Measurements from ENCODE around the gene RCE1. TPM values are rescaled to one million over a fixed set of nuclear protein-coding genes. Genes with fewer than 3 reads are reported as not detected.

The RCE1 gene
- total RNA-seq, 4 donors from 2014 or later = 6.6 to 57.7 (median 38.0) TPM

DNA sequence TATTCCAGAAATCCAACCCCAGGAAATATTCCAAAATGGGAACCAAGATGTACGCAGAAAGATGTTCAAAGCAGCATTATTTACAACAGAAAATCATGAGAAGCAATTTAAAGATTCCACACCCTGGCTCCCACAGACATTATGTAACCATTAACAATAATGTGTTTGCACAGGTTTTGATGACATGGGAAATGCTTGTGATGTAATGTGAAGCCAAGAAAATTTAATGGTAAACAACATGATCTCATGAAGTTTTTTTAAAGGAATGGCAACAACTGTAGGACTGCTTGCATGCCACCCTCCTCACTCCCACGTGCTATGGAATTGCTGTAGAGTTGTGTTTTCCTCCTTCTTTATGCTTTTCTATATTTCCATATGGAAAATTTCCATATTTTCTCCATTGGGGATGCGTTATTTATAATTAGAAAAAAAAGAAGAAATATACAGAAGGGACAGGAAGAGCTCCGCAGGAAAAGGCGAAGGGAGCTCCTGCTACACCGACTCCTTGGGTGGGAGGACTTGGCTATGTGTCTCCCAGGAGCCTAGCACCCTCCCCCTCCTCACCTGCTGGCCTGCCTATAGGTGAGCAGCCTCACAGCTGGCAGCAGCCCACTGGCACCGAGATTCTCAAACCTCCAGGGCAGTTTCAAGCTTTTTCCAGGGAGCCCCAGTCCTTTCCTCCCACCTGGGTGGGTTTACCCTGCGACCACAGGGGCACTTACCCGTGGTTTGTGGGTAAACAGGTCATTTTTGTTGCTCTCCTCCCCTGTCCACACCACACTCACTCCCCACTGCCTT, 34.5 kb downstream of the RCE1 start:
- Histone ChIP-seq H3K4me3 (no peak overlapping the region), H3K36me3 (no peaks in the 10 kb centered on the region), H3K9me3 (no peaks in the 10 kb centered on the region), H3K4me1 (peaks cover 0 to 4% (median 0%) of the 10 kb centered on the region in 4 donors), H3K27me3 (no peaks in the 10 kb centered on the region), H3K27ac (no peak overlapping the region)
- TF ChIP-seq POLR2A (IDR thresholded peaks at IDR 0.05) = no peak
- TF ChIP-seq, protein P1, sequence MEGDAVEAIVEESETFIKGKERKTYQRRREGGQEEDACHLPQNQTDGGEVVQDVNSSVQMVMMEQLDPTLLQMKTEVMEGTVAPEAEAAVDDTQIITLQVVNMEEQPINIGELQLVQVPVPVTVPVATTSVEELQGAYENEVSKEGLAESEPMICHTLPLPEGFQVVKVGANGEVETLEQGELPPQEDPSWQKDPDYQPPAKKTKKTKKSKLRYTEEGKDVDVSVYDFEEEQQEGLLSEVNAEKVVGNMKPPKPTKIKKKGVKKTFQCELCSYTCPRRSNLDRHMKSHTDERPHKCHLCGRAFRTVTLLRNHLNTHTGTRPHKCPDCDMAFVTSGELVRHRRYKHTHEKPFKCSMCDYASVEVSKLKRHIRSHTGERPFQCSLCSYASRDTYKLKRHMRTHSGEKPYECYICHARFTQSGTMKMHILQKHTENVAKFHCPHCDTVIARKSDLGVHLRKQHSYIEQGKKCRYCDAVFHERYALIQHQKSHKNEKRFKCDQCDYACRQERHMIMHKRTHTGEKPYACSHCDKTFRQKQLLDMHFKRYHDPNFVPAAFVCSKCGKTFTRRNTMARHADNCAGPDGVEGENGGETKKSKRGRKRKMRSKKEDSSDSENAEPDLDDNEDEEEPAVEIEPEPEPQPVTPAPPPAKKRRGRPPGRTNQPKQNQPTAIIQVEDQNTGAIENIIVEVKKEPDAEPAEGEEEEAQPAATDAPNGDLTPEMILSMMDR (IDR thresholded peaks at IDR 0.05) = no peak
- no peak for DNase-seq

DNA sequence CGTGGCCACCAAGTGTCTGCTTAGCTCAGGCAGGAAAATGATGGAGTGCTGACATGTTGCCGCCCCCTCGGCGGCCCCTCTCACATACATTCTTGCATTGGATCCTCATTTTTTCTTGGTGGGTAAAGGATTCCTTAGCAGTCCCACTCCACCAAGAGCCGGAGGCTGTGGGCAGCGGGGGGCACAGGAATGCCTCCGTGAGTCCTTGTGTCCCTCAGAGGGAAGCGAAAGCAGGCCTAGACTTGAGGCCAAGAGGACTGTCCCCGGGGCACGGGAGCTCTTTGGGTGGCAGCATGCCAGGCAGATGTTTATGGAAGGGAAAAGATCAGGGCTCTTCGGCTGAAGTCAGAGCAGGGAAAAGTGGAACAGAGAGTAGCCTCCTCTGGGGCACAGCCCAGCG, 35.2 kb downstream of the RCE1 start:
- TF ChIP-seq, protein P1 (IDR thresholded peaks at IDR 0.05) = no peak
- no peak for TF ChIP-seq POLR2A (IDR thresholded peaks at IDR 0.05)
- Histone ChIP-seq H3K27me3 (no peaks in the 10 kb centered on the region), H3K4me3 (no peak overlapping the region), H3K36me3 (no peaks in the 10 kb centered on the region), H3K9me3 (no peaks in the 10 kb centered on the region), H3K4me1 (peaks cover 0 to 4% (median 0%) of the 10 kb centered on the region in 4 donors), H3K27ac (no peak overlapping the region)
- DNase-seq = peak in 1 of 3 donors; percentile 44

DNA sequence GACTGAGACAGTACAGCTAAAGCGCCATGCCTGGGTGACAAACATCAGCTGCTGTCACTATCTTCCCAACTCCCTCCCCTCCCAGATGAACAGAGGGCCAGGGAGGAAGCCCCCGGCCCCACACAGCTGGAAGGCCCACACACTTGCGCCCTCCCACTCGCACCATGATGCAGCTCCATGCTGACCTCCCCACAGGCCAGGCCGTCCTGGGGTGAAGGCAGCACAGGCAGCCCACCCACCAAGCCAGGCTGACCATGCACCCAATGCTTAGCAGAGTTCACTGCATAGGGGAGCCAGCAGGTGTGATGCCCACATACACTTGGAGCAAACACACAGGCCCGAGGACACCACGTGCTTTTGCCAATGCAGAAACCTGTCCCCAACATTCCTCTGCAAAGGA, 35.8 kb downstream of the RCE1 start:
- H3K4me3 ChIP-seq = no peak overlapping the region
- DNase-seq = peak in 1 of 3 donors; percentile 37
- no peaks in the 10 kb centered on the region for H3K27me3 ChIP-seq
- H3K27ac ChIP-seq = no peak overlapping the region
- peaks cover 0 to 4% (median 0%) of the 10 kb centered on the region in 4 donors for H3K4me1 ChIP-seq
- H3K36me3 ChIP-seq = no peaks in the 10 kb centered on the region
- TF ChIP-seq POLR2A (IDR thresholded peaks at IDR 0.05) = no peak
- TF ChIP-seq, protein P1 (IDR thresholded peaks at IDR 0.05) = no peak
- no peaks in the 10 kb centered on the region for H3K9me3 ChIP-seq

DNA sequence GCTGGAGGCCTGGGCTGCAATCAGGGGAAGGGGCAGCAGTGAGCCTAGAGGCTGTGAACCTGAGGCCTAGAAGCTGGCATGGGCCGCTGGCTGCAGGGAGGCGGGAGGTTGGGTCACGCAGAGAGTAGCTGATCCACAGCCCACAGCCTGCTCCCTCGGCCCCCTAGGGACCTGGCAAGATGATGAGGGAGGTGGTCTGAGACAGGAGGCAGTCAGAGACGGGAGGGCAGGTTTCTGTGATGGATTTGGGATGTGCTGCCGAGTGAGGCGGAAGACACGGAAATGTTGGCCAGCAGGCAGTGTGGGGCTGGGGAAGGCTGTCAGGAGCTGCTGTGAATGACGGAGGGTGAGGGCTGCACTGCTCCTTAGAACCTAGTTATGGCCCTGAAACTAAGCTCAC, 36.3 kb downstream of the RCE1 start:
- DNase-seq = peak in 1 of 3 donors; percentile 39
- Histone ChIP-seq H3K27ac (no peak overlapping the region), H3K4me1 (peaks cover 0 to 4% (median 0%) of the 10 kb centered on the region in 4 donors), H3K27me3 (no peaks in the 10 kb centered on the region), H3K36me3 (no peaks in the 10 kb centered on the region), H3K4me3 (no peak overlapping the region), H3K9me3 (no peaks in the 10 kb centered on the region)
- TF ChIP-seq POLR2A (IDR thresholded peaks at IDR 0.05) = no peak
- TF ChIP-seq, protein P1 (IDR thresholded peaks at IDR 0.05) = no peak

DNA sequence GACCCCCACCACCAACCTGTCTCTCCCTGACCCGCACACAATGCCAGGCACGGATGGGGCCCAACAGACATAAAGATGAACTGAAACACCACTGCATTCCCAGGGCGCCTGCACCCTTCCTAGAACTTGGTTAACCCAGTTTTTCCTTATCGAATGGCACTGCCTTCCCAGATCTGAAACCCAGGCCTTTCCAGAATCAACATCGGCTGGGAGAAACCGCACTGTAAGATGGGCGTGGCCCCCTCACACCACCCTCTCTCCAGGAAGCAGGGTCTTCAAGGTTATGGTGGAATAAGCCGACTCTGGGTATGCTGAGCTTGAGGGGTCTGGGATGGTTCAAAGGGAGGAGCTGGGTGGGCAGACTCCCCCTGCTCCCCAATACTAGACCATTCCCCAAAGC, 36.8 kb downstream of the RCE1 start:
- no peaks in the 10 kb centered on the region for H3K9me3 ChIP-seq
- H3K4me1 ChIP-seq = peaks cover 0 to 4% (median 0%) of the 10 kb centered on the region in 4 donors
- DNase-seq = no peak
- no peak for TF ChIP-seq POLR2A (IDR thresholded peaks at IDR 0.05)
- TF ChIP-seq, protein P1 (IDR thresholded peaks at IDR 0.05) = no peak
- H3K36me3 ChIP-seq = no peaks in the 10 kb centered on the region
- no peak overlapping the region for H3K27ac ChIP-seq
- H3K27me3 ChIP-seq = no peaks in the 10 kb centered on the region
- no peak overlapping the region for H3K4me3 ChIP-seq
